ENCODE results near the gene MXRA7.

The MXRA7 gene

DNA sequence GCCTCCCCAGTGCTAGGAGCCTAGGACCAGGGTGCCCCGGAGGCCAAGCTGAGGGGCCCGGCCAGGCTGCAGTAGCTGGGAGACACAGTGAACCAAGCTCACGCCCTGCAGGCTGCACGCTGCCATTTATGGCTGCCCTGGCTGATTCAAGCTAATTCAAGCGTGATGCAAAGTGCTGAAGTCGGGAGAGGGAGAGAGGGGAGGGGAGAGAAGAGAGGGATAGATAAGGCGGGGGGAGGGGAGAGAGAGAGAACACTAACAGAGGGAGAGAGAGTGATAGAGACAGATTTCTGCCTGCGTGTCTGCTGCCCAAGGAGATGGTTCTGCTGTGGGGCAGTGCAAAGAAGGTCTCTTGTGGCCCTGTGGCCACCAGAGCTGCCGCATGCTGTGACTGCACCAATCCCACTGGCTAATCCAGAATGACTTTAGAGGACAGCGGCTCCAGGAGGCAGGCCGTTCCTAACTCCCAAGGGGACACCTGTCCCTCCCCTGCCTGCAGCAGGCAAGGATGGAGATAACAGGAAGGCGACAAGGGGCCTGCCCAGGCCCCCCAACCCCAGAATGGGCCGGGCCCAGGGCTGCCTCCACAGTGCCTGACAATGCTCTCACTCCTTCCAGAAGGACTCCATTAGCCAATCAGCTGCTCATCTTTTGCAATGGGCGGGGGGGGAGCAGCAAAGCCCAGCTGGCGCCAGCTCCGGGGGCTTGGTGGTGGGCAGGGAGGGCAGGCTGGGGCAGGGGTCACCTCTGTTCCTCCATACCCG lies 12.9 kb downstream of the MXRA7 start (continued):
- TF ChIP-seq ZNF76 (tag by site-specific recombination; IDR thresholded peaks at IDR 0.05; ENCODE audit: borderline replicate concordance, low read depth) (no peak), EGR2 (tag by site-specific recombination; IDR thresholded peaks at IDR 0.05; ENCODE audit: low read depth) (no peak), ZNF366 (tag by site-specific recombination; conservative IDR thresholded peaks at IDR 0.05) (peak; percentile 82), YY2 (tag by site-specific recombination; IDR thresholded peaks at IDR 0.05) (peak; percentile 76), OVOL3 (tag by site-specific recombination; IDR thresholded peaks at IDR 0.05) (no peak), ZNF707 (tag by site-specific recombination; IDR thresholded peaks at IDR 0.05) (no peak), SALL2 (tag by site-specific recombination; IDR thresholded peaks at IDR 0.05; ENCODE audit: borderline replicate concordance) (no peak), ZBTB17 (tag by site-specific recombination; IDR thresholded peaks at IDR 0.05) (peak; percentile 85), GFI1B (tag by site-specific recombination; IDR thresholded peaks at IDR 0.05) (peak; percentile 69), ZNF549 (tag by site-specific recombination; IDR thresholded peaks at IDR 0.05) (no peak), ZNF521 (tag by site-specific recombination; IDR thresholded peaks at IDR 0.05) (no peak), ZNF510 (tag by site-specific recombination; IDR thresholded peaks at IDR 0.05; ENCODE audit: insufficient replicate concordance) (no peak), ZNF433 (tag by site-specific recombination; IDR thresholded peaks at IDR 0.05; ENCODE audit: low read depth) (no peak), ZNF16 (tag by site-specific recombination; IDR thresholded peaks at IDR 0.05; ENCODE audit: low read depth) (peak; percentile 59), ZNF324 (tag by site-specific recombination; IDR thresholded peaks at IDR 0.05) (peak; percentile 89), ZNF623 (tag by site-specific recombination; IDR thresholded peaks at IDR 0.05) (peak; percentile 72), SP2 (tag by site-specific recombination; IDR thresholded peaks at IDR 0.05) (0 out of 2 replicates have a peak, but pooled peaks have one; percentile 9), WT1 (tag by site-specific recombination; IDR thresholded peaks at IDR 0.05) (peak; percentile 81), ZNF274 (IDR thresholded peaks at IDR 0.05; ENCODE audit: low read length) (no peak), ZNF274 (tag by site-specific recombination; IDR thresholded peaks at IDR 0.05; ENCODE audit: borderline replicate concordance) (no peak)
- TF ChIP-seq, protein P1, sequence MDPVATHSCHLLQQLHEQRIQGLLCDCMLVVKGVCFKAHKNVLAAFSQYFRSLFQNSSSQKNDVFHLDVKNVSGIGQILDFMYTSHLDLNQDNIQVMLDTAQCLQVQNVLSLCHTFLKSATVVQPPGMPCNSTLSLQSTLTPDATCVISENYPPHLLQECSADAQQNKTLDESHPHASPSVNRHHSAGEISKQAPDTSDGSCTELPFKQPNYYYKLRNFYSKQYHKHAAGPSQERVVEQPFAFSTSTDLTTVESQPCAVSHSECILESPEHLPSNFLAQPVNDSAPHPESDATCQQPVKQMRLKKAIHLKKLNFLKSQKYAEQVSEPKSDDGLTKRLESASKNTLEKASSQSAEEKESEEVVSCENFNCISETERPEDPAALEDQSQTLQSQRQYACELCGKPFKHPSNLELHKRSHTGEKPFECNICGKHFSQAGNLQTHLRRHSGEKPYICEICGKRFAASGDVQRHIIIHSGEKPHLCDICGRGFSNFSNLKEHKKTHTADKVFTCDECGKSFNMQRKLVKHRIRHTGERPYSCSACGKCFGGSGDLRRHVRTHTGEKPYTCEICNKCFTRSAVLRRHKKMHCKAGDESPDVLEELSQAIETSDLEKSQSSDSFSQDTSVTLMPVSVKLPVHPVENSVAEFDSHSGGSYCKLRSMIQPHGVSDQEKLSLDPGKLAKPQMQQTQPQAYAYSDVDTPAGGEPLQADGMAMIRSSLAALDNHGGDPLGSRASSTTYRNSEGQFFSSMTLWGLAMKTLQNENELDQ (tag by site-specific recombination; IDR thresholded peaks at IDR 0.05; ENCODE audit: low read depth), result peak; percentile 58; the same call in 1 of the 2 replicates
- TF ChIP-seq, protein P2, sequence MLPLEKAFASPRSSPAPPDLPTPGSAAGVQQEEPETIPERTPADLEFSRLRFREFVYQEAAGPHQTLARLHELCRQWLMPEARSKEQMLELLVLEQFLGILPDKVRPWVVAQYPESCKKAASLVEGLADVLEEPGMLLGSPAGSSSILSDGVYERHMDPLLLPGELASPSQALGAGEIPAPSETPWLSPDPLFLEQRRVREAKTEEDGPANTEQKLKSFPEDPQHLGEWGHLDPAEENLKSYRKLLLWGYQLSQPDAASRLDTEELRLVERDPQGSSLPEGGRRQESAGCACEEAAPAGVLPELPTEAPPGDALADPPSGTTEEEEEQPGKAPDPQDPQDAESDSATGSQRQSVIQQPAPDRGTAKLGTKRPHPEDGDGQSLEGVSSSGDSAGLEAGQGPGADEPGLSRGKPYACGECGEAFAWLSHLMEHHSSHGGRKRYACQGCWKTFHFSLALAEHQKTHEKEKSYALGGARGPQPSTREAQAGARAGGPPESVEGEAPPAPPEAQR (tag by site-specific recombination; IDR thresholded peaks at IDR 0.05), result peak; percentile 88
- TF ChIP-seq, protein P3, sequence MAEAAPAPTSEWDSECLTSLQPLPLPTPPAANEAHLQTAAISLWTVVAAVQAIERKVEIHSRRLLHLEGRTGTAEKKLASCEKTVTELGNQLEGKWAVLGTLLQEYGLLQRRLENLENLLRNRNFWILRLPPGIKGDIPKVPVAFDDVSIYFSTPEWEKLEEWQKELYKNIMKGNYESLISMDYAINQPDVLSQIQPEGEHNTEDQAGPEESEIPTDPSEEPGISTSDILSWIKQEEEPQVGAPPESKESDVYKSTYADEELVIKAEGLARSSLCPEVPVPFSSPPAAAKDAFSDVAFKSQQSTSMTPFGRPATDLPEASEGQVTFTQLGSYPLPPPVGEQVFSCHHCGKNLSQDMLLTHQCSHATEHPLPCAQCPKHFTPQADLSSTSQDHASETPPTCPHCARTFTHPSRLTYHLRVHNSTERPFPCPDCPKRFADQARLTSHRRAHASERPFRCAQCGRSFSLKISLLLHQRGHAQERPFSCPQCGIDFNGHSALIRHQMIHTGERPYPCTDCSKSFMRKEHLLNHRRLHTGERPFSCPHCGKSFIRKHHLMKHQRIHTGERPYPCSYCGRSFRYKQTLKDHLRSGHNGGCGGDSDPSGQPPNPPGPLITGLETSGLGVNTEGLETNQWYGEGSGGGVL (tag by site-specific recombination; IDR thresholded peaks at IDR 0.05), result peak; percentile 100
- TF ChIP-seq, protein P4, sequence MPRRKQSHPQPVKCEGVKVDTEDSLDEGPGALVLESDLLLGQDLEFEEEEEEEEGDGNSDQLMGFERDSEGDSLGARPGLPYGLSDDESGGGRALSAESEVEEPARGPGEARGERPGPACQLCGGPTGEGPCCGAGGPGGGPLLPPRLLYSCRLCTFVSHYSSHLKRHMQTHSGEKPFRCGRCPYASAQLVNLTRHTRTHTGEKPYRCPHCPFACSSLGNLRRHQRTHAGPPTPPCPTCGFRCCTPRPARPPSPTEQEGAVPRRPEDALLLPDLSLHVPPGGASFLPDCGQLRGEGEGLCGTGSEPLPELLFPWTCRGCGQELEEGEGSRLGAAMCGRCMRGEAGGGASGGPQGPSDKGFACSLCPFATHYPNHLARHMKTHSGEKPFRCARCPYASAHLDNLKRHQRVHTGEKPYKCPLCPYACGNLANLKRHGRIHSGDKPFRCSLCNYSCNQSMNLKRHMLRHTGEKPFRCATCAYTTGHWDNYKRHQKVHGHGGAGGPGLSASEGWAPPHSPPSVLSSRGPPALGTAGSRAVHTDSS (tag by site-specific recombination; IDR thresholded peaks at IDR 0.05), result no peak
- TF ChIP-seq, protein P5, sequence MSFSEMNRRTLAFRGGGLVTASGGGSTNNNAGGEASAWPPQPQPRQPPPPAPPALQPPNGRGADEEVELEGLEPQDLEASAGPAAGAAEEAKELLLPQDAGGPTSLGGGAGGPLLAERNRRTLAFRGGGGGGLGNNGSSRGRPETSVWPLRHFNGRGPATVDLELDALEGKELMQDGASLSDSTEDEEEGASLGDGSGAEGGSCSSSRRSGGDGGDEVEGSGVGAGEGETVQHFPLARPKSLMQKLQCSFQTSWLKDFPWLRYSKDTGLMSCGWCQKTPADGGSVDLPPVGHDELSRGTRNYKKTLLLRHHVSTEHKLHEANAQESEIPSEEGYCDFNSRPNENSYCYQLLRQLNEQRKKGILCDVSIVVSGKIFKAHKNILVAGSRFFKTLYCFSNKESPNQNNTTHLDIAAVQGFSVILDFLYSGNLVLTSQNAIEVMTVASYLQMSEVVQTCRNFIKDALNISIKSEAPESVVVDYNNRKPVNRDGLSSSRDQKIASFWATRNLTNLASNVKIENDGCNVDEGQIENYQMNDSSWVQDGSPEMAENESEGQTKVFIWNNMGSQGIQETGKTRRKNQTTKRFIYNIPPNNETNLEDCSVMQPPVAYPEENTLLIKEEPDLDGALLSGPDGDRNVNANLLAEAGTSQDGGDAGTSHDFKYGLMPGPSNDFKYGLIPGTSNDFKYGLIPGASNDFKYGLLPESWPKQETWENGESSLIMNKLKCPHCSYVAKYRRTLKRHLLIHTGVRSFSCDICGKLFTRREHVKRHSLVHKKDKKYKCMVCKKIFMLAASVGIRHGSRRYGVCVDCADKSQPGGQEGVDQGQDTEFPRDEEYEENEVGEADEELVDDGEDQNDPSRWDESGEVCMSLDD (tag by site-specific recombination; IDR thresholded peaks at IDR 0.05), result no peak
- TF ChIP-seq, protein P6, sequence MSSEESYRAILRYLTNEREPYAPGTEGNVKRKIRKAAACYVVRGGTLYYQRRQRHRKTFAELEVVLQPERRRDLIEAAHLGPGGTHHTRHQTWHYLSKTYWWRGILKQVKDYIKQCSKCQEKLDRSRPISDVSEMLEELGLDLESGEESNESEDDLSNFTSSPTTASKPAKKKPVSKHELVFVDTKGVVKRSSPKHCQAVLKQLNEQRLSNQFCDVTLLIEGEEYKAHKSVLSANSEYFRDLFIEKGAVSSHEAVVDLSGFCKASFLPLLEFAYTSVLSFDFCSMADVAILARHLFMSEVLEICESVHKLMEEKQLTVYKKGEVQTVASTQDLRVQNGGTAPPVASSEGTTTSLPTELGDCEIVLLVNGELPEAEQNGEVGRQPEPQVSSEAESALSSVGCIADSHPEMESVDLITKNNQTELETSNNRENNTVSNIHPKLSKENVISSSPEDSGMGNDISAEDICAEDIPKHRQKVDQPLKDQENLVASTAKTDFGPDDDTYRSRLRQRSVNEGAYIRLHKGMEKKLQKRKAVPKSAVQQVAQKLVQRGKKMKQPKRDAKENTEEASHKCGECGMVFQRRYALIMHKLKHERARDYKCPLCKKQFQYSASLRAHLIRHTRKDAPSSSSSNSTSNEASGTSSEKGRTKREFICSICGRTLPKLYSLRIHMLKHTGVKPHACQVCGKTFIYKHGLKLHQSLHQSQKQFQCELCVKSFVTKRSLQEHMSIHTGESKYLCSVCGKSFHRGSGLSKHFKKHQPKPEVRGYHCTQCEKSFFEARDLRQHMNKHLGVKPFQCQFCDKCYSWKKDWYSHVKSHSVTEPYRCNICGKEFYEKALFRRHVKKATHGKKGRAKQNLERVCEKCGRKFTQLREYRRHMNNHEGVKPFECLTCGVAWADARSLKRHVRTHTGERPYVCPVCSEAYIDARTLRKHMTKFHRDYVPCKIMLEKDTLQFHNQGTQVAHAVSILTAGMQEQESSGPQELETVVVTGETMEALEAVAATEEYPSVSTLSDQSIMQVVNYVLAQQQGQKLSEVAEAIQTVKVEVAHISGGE (tag by site-specific recombination; conservative IDR thresholded peaks at IDR 0.05; ENCODE audit: low read depth), result peak; percentile 23; the same call in 1 of the 2 replicates

Data from HEK293 (cell line).